NCI-H526 treated with DMSO at 0.1 percent for 48 hours (cell line): ENCODE results near the gene APRT.

Experiments used
- DNase-seq: peaks from one replicate; lab custom pipeline; 2025; lab: John Stamatoyannopoulos, UW

Gene APRT

DNA sequence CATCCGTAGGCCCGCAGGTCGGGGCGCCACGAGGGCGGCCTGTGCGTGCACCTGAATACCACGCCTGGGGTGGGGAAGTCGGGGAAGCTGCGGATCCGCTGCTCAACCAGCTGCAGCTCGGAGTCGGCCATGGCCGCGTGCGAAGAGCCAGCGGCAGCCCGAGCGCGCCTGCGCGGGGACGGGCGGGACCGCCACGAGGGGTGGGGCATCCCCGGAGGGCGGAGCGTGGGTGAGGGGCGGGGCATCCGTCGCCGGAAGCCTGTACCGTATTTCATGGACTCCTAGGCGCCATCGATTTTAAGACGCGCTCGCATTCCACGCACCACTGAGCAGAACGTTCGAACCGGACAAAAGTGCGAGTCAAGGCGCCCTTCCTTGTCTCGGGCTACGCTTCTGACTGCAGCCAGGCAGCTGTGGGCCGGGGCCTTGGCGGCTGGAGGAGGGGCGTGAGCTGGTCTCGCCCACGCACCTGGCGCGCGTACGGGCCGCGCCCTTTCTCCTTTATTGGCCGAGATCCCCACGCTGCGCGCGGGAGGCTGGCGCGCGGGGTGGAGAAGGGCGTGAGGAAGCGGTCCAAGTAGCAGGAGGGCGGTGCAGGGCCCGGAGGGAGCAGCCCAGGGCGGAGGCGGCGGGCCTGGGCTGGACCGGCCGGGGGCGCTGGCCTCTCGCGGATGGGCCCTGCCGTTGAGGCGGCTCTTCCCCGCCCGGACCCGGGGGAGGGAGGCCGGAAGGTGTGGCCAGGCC is at the start of gene APRT:
Gene APRT, minus strand, starts transcription at position 160 of the 744 bp plus-strand sequence. Its CDS starts 29 bp downstream, at position 131.
- DNase-seq, result peak; percentile 76

- no peak for DNase-seq
Measured at GRCh38 chr16:88861359-88861758, 49.6 kb upstream of the APRT start.

GRCh38 chr16:88859381-88860091 is 47.8 kb upstream of the APRT start:
- no peak for DNase-seq

DNA sequence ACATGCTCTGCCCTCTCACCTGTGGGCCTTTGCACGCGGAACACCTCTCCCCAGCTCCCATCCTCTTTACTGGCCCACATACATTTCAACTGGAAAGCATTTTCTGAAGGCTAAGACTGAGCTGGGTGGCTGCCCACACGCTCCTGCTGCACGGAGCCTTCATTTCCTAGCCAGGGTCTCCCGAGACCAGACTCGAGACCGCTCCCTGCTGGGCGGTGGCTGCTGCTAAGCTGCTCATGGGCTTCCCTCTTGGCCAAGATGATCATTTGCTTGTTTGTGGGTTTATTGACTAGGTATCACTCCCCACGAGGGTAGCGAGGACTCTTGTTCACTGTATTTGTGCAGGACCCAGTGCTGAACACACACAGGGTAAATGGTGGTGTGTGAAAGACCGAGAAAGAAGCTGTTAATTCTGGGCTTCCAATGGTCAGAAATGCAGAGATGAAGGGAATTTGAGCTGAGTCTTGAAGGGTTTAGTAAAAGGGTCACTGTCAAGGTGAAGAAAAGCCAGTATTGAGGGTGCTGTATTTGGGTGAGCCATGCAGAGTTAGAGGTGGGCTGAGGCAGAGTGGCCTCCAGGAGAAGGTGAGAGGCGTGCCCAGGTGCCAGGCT is 46.1 kb upstream of the APRT start:
- peak; percentile 6 for DNase-seq

DNA sequence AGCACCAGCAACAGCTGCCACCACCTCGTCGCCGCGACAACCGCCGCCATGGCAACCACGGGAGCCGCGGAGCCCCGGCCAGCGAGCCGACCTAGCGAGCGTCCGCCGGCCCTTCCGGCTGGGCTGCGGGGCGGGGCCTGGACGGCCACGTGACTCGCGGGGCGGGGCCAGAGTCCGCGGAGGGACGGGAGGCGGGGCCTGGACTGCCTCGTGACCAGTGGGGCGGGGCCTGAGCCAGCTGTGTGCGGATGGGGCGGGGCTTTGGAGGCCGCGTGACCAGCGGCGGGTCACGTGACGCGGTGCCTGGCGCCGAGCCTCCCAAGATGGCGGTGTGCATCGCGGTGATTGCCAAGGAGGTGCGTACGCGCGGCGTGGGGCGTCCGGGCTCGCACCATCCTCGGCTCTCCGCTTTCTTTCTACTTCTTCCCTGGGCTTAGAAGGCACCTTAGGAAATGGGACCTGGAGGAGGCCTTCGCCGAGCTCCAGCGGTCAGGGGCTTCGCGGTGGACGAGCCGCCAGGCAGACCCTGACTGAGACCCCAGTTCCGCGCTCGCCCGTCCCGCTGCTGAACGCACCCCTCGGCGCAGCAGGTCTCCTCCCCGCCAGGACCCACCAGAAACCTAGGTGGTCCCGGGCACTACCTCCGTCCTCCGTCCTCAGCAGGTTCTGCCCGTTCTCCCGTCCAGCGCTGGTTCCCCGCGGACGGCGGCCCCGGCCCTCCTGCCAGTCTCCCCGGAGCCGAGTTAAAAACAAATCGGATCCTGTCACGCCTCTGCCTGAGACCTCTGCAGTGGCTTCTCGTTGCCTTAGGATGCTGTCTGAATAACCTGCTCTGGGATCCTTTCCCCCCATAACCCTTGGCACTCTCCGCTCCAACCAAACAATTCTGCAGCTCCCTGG is 45.4 kb upstream of the APRT start, which contains the start of the genes GALNS and TRAPPC2L:
Gene GALNS, minus strand, starts transcription at position 120 of the 900 bp plus-strand sequence. Its CDS starts 70 bp downstream, at position 50.
Gene TRAPPC2L, plus strand, starts transcription at position 300 of the 900 bp plus-strand sequence. Its CDS starts 24 bp downstream, at position 324.
- peak; percentile 77 for DNase-seq

DNA sequence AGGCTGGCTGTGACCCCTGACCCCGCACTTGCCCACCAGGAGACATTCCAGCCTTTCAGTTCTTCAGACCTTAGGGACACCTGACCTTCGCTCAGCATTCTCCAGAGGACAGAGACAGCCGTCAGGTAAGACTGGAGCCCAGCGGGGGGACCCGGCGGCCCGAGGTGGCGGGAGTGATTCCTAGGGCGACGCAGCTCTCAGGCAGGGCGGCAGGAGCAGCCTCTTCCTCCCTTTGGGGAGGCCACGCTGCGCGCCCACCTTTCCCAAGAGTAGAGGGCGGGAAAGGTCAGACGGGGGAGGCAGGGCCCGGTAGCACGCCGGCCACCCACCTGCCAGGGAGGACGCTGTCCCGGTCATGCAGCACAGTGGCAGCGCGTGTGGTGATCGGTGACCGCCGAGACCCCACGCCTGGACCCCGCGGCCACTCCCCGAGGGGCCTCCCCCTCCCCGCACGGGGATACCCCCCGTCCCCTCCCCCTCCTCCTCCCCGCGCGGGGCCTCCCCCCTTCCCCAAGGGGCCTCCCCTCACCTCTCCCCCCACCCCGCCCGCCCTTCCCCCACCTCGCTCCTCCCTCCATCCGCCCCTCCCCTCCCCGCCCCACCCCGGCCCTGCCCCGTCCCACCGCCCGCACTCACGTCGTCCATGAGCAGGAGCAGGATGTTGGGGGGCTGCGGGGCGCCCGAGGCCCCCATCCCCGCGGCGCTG is 44.5 kb upstream of the APRT start:
- no peak for DNase-seq

DNA sequence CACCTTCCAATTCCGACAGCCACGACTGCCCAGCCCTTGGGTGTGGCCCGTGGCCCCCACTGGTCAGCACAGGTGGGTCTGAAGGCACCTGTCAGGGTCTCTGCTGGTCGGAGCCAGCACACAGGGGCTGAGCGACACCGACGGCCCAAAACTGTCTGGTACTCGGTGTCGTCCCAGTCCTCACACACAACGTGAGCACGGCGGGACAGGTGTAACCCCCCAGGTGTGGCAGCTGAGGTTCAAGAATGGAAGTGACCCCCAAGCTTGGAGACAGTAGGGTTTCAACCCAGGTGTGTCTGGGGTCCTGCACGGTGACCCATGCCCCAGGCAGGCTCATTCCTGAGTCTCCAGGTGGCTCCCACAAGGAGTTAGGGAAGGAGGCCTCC is 44.0 kb upstream of the APRT start:
- DNase-seq, result no peak

- no peak for DNase-seq
Measured at GRCh38 chr16:88855176-88855575, 43.4 kb upstream of the APRT start.

GRCh38 chr16:88854306-88855111 is 42.8 kb upstream of the APRT start:
- no peak for DNase-seq

DNA sequence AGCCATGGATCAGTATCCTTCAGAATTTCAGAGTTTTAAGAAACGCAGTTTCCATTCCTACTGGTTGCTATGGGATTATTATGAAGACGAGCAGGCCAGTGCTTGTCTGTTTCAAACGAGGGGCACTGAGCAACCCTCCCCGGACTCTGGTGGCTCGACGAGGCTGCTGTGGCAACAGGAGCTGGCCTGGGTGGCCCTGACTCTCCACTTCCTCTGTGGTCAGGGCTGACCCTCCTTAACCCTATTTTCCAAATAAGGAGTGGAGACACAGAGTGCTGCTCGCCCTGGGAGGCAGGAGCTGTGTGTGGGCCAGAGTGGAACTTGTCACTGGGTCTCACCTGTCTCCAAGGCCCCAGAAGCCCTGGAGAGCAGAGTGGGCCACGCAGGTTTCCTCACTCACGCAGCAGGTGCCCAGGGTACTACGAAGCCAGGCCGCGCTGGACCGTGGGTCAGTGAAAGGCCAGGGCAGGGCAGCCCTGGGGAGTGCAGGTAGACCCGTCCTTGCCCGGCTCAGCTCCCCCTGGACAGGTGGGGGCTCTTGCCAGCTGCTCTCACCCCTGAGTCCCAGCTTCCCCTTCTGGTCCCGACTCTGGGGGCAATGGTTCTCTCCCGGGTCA is 41.7 kb upstream of the APRT start:
- DNase-seq, result no peak

- no peak for DNase-seq
Measured at GRCh38 chr16:88851616-88852015, 39.9 kb upstream of the APRT start.

GRCh38 chr16:88850531-88851199 is 38.9 kb upstream of the APRT start:
- DNase-seq, result no peak

DNA sequence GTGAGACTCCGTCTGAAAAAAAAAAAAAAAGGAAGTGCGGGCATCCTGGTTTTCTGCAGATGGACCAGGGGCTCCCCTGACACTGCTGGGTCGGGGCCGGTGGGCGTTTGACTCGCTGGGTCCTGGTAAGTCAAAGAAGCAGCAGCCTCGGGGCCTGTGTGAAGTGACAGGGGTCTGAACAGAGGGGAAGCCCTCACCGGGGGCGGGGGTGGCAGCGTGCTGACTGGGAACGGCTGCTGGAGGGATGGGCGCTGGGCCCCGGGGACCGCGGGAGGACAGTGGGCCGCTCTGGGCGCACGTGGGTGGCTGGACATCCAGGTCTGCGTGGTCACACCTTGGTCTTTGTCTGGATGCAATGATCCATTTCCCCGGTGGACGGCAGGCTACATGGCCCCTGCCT is 36.8 kb upstream of the APRT start:
- no peak for DNase-seq

GRCh38 chr16:88847654-88848053 is 35.9 kb upstream of the APRT start:
- DNase-seq, result no peak

GRCh38 chr16:88846088-88846487 is 34.4 kb upstream of the APRT start:
- DNase-seq, result no peak

- DNase-seq, result no peak
Measured at GRCh38 chr16:88844419-88845036, 32.8 kb upstream of the APRT start.

DNA sequence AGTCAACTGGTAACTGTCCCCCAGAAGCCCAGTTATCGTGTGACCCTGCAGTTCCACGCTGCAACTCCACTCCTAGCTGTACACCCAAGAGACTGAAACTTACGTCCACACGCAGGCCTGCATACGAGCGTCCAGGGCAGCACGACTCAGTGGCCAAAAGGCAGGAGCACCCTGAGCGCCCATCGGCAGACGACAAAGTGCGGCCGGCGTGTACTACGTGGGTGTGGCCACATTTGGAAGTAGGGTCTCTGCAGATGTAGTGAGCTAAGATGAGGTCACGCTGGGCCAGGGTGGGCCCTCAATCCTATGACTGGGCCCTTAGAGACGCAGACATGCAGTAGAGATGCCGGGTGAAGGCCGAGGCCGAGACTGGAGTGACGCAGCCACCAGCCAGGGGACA is 31.5 kb upstream of the APRT start:
- no peak for DNase-seq

- DNase-seq, result no peak
Measured at GRCh38 chr16:88842806-88843205, 31.1 kb upstream of the APRT start.

DNA sequence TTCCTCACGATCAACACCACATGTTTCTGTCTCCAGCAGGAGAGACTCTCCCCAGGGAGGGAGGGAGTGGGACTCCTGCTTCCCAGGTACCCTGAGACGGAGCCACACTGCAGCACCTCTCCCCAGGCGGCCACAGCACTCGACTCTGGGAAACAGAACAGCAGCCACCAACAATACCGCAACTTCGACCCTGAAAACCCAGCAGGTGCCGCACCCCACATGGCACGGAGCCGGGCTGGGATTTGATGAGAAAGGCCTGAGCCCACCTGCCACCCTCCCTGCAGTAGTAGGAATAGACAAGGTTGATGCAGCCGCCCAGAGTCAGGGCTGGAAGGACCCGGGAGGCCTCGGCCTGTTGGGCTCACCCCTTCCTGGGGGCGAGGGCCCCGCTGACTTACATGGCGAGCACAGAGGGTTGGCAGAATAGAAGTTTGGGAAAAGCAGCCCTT is 30.6 kb upstream of the APRT start:
- no peak for DNase-seq
